Stimulated activated CD4-positive, alpha-beta T cell treated with anti-CD3 and anti-CD28 coated beads, Interleukin-12 subunit alpha, Interleukin-12 subunit beta, amount 100 ng/mL, for 48 hours (primary cell): ENCODE data around the gene SLC25A24.
A peak's percentile ranks its signal among the peaks of the same experiment; 100 is the strongest.
"Not testable (repeated sequence)": the region's sequence is repeated elsewhere in the genome, so short reads cannot be mapped to it uniquely, and the experiment has no call there.

Source experiments
- DNase-seq, 3 donors: peaks; one replicate each; pipeline ENCODE4 v3.0.0-alpha.2; 2020; ENCODE audit warnings: low read depth in 2 of 3, low spot score in 1 of 3

Gene SLC25A24

GRCh38 chr1:108140936-108141335, 59.2 kb downstream of the SLC25A24 start:
- DNase-seq, result no peak

GRCh38 chr1:108140177-108140576, 60.0 kb downstream of the SLC25A24 start:
- no peak for DNase-seq

- not testable (repeated sequence) for DNase-seq
Measured at GRCh38 chr1:108139555-108139954, 60.6 kb downstream of the SLC25A24 start.

GRCh38 chr1:108133148-108133547, 67.0 kb downstream of the SLC25A24 start:
- not testable (repeated sequence) for DNase-seq

GRCh38 chr1:108132367-108132766, 67.8 kb downstream of the SLC25A24 start:
- DNase-seq, result not testable (repeated sequence)

- DNase-seq, result not testable (repeated sequence)
Measured at GRCh38 chr1:108131281-108131680, 68.9 kb downstream of the SLC25A24 start.

GRCh38 chr1:108130794-108131193, 69.3 kb downstream of the SLC25A24 start:
- no peak for DNase-seq

GRCh38 chr1:108129999-108130398, 70.1 kb downstream of the SLC25A24 start:
- DNase-seq, result no peak

GRCh38 chr1:108125312-108126138, 74.6 kb downstream of the SLC25A24 start:
- peak; percentile 36 to 56 (median 42) for DNase-seq

- no peak for DNase-seq
Measured at GRCh38 chr1:108124622-108125311, 75.4 kb downstream of the SLC25A24 start.

- no peak for DNase-seq
Measured at GRCh38 chr1:108124023-108124422, 76.1 kb downstream of the SLC25A24 start.

- no peak for DNase-seq
Measured at GRCh38 chr1:108121358-108122143, 78.6 kb downstream of the SLC25A24 start.

- DNase-seq, result no peak
Measured at GRCh38 chr1:108120163-108120562, 80.0 kb downstream of the SLC25A24 start.

GRCh38 chr1:108119500-108119899, 80.6 kb downstream of the SLC25A24 start:
- DNase-seq, result no peak

GRCh38 chr1:108117945-108118902, 81.9 kb downstream of the SLC25A24 start:
- DNase-seq, result no peak

- DNase-seq, result no peak
Measured at GRCh38 chr1:108117237-108117636, 82.9 kb downstream of the SLC25A24 start.

GRCh38 chr1:108114033-108114599, 86.0 kb downstream of the SLC25A24 start:
- no peak for DNase-seq

GRCh38 chr1:108113496-108113895, 86.6 kb downstream of the SLC25A24 start:
- DNase-seq, result no peak

- no peak for DNase-seq
Measured at GRCh38 chr1:108109295-108109973, 90.7 kb downstream of the SLC25A24 start.

GRCh38 chr1:108108119-108108518, 92.0 kb downstream of the SLC25A24 start:
- DNase-seq, result no peak
